Measurements from ENCODE around the gene MAST3.

DNA sequence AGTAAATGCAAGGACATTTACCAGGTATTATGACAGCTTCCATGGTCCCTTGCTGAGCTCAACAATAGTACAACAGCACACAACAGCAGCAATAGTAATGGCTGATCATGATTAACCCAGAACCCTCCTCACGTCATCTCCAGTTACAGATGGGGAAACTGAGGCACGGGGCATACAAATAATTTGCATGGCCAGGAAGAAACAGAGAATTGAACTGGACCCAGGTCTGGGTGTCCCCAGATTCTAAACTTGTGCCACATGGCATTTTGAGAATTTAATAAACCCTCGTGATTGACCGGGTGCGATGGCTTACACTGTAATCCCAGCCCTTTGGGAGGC lies 7.2 kb downstream of the MAST3 start:
- no peak for TF ChIP-seq EZH2phosphoT487 (IDR thresholded peaks at IDR 0.05; ENCODE audit: low read depth)
- TF ChIP-seq, protein P1, sequence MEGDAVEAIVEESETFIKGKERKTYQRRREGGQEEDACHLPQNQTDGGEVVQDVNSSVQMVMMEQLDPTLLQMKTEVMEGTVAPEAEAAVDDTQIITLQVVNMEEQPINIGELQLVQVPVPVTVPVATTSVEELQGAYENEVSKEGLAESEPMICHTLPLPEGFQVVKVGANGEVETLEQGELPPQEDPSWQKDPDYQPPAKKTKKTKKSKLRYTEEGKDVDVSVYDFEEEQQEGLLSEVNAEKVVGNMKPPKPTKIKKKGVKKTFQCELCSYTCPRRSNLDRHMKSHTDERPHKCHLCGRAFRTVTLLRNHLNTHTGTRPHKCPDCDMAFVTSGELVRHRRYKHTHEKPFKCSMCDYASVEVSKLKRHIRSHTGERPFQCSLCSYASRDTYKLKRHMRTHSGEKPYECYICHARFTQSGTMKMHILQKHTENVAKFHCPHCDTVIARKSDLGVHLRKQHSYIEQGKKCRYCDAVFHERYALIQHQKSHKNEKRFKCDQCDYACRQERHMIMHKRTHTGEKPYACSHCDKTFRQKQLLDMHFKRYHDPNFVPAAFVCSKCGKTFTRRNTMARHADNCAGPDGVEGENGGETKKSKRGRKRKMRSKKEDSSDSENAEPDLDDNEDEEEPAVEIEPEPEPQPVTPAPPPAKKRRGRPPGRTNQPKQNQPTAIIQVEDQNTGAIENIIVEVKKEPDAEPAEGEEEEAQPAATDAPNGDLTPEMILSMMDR (IDR thresholded peaks at IDR 0.05; ENCODE audit: low read depth, low read length): no peak
